ENCODE data around the gene TENM3.

DNA sequence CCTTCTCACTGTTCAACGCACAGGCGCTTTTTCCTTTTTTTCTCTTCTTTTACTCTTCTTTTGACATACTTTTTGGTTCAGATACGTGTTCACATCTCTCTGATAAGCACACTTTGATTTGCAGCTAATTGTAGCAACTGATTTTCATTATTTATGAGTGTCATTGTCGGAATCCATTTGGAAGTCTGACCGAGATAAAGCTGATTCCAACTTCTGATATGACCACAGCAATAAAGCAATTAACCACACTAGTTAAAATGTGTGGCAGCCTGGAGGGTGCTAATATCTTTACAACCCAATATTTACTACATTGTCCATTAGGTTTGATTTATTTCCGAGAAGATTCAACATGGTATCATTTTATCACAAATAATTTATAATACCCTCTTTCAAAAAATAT is 101.8 kb downstream of the TENM3 start:
- TF ChIP-seq, protein P1, sequence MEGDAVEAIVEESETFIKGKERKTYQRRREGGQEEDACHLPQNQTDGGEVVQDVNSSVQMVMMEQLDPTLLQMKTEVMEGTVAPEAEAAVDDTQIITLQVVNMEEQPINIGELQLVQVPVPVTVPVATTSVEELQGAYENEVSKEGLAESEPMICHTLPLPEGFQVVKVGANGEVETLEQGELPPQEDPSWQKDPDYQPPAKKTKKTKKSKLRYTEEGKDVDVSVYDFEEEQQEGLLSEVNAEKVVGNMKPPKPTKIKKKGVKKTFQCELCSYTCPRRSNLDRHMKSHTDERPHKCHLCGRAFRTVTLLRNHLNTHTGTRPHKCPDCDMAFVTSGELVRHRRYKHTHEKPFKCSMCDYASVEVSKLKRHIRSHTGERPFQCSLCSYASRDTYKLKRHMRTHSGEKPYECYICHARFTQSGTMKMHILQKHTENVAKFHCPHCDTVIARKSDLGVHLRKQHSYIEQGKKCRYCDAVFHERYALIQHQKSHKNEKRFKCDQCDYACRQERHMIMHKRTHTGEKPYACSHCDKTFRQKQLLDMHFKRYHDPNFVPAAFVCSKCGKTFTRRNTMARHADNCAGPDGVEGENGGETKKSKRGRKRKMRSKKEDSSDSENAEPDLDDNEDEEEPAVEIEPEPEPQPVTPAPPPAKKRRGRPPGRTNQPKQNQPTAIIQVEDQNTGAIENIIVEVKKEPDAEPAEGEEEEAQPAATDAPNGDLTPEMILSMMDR (conservative IDR thresholded peaks at IDR 0.05) = no peak
- no peak for TF ChIP-seq EZH2 (IDR thresholded peaks at IDR 0.05; ENCODE audit: low read depth)
